ENCODE results near the gene KLK3. TPM values are rescaled to one million over a fixed set of nuclear protein-coding genes. Genes with fewer than 3 reads are reported as not detected.

The KLK3 gene
- total RNA-seq, 1 donor from 2014 or later: not detected

- Histone ChIP-seq H3K27me3 (ENCODE audit: control insufficient read depth, insufficient read depth, low read length) (peaks cover 3% of the 10 kb centered on the region), H3K4me3 (ENCODE audit: low read depth, low read length) (no peak overlapping the region), H3K36me3 (ENCODE audit: control insufficient read depth, insufficient read depth, low read length) (no peaks in the 10 kb centered on the region)
- DNase-seq (ENCODE audit: low read depth): no peak
- TF ChIP-seq, protein P1, sequence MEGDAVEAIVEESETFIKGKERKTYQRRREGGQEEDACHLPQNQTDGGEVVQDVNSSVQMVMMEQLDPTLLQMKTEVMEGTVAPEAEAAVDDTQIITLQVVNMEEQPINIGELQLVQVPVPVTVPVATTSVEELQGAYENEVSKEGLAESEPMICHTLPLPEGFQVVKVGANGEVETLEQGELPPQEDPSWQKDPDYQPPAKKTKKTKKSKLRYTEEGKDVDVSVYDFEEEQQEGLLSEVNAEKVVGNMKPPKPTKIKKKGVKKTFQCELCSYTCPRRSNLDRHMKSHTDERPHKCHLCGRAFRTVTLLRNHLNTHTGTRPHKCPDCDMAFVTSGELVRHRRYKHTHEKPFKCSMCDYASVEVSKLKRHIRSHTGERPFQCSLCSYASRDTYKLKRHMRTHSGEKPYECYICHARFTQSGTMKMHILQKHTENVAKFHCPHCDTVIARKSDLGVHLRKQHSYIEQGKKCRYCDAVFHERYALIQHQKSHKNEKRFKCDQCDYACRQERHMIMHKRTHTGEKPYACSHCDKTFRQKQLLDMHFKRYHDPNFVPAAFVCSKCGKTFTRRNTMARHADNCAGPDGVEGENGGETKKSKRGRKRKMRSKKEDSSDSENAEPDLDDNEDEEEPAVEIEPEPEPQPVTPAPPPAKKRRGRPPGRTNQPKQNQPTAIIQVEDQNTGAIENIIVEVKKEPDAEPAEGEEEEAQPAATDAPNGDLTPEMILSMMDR (IDR thresholded peaks at IDR 0.05; ENCODE audit: insufficient read depth, low read length, poor library complexity, severe bottlenecking): no peak
Observed at GRCh38 chr19:50880241-50880640, 25.5 kb downstream of the KLK3 start.

DNA sequence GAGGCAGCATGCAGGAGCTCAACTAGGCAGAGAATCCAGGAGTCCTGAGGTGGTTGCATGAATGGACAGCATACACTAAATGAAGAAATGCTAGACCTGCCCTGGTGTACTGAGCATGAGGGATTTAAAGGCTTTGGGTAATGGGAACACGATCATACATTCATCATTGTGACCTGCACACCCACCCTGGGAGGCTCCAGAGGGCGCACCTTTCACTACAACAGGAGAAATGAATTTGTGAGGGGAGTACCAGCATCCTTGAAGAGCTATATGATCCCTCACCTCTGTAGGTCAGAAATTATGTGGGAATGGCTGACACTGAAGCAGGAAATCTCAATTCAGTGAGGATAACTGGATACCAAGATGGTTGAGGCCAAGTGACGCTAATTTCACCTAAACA lies 27.5 kb downstream of the KLK3 start:
- H3K27me3 ChIP-seq (ENCODE audit: control insufficient read depth, insufficient read depth, low read length): no peaks in the 10 kb centered on the region
- TF ChIP-seq, protein P1 (IDR thresholded peaks at IDR 0.05; ENCODE audit: insufficient read depth, low read length, poor library complexity, severe bottlenecking): no peak
- H3K36me3 ChIP-seq (ENCODE audit: control insufficient read depth, insufficient read depth, low read length): no peaks in the 10 kb centered on the region
- no peak for DNase-seq (ENCODE audit: low read depth)
- no peak overlapping the region for H3K4me3 ChIP-seq (ENCODE audit: low read depth, low read length)

GRCh38 chr19:50889638-50890037 lies 34.9 kb downstream of the KLK3 start:
- DNase-seq (ENCODE audit: low read depth): no peak
- Histone ChIP-seq H3K4me3 (ENCODE audit: low read depth, low read length) (no peak overlapping the region), H3K27me3 (ENCODE audit: control insufficient read depth, insufficient read depth, low read length) (peaks cover 2% of the 10 kb centered on the region), H3K36me3 (ENCODE audit: control insufficient read depth, insufficient read depth, low read length) (no peaks in the 10 kb centered on the region)
- TF ChIP-seq, protein P1 (IDR thresholded peaks at IDR 0.05; ENCODE audit: insufficient read depth, low read length, poor library complexity, severe bottlenecking): no peak

DNA sequence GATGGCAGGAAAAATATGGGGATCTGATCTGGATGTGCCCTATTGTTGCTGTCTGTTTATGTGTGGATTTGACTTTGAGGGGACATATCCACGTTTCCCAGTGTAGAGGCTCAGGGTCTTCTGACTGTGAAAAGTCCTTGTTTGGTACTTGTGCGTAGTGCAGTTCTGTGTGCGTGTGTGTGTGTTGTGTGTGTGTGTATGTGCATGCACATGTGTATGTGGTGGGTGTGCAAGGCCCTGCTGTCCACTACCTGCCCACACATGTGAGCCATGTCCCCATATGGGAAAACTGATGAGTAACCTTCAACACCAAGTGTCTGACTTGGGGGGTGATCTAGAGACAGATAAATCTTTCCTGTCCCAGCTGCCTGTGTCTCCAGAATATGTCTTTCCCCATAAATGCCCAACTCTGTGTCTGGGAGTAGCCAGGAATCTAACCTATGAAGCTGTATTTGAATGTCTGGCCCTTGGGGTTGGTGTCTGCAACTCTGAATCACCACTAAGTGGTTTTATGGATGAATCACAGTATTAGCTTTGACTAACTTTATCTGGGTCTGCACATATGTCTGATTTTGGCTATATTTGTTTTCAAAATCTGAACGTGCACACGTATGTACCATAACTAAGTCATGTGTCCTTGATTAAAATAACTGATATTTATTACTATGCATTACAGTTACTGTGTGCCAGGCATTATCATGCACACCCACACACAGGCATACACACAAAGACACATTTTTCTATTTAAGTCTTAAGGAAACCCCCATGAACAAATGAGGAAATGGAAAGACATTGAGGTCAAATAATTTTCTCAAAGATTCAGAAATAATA lies 35.9 kb downstream of the KLK3 start:
- no peak overlapping the region for H3K4me3 ChIP-seq (ENCODE audit: low read depth, low read length)
- no peak for DNase-seq (ENCODE audit: low read depth)
- H3K36me3 ChIP-seq (ENCODE audit: control insufficient read depth, insufficient read depth, low read length): no peaks in the 10 kb centered on the region
- peaks cover 2% of the 10 kb centered on the region for H3K27me3 ChIP-seq (ENCODE audit: control insufficient read depth, insufficient read depth, low read length)
- TF ChIP-seq, protein P1 (IDR thresholded peaks at IDR 0.05; ENCODE audit: insufficient read depth, low read length, poor library complexity, severe bottlenecking): no peak

- no peak for DNase-seq (ENCODE audit: low read depth)
- TF ChIP-seq, protein P1 (IDR thresholded peaks at IDR 0.05; ENCODE audit: insufficient read depth, low read length, poor library complexity, severe bottlenecking): no peak
- H3K27me3 ChIP-seq (ENCODE audit: control insufficient read depth, insufficient read depth, low read length): peaks cover 2% of the 10 kb centered on the region
Observed at GRCh38 chr19:50891253-50891625, 36.5 kb downstream of the KLK3 start.

More at GRCh38 chr19:50891253-50891625, 36.5 kb downstream of the KLK3 start:
- Histone ChIP-seq H3K36me3 (ENCODE audit: control insufficient read depth, insufficient read depth, low read length) (no peaks in the 10 kb centered on the region), H3K4me3 (ENCODE audit: low read depth, low read length) (no peak overlapping the region)

All from kidney epithelial cell (primary cell).